IPS-20b (cell line): Measurements from ENCODE around the gene BMPR1A.
A peak's percentile ranks its signal among the peaks of the same experiment; 100 is the strongest.

Experiments
- H3K27ac ChIP-seq: one replicate; pipeline ENCODE4 v1.5.1; 2013; ENCODE audit warnings: low read length
- H3K27me3 ChIP-seq: 2 replicates; pipeline ENCODE4 v1.6.1; 2013; ENCODE audit warnings: mild to moderate bottlenecking, low read length, inconsistent platforms; ENCODE audit not compliant: insufficient read depth
- H3K36me3 ChIP-seq: 2 replicates; pipeline ENCODE4 v1.6.1; 2013; ENCODE audit warnings: low read depth, mild to moderate bottlenecking, inconsistent platforms, low read length, moderate library complexity; ENCODE audit not compliant: insufficient read depth
- H3K4me1 ChIP-seq: 2 replicates; pipeline ENCODE4 v1.6.1; 2013; ENCODE audit warnings: mild to moderate bottlenecking, control low read depth, inconsistent platforms, low read length, moderate library complexity; ENCODE audit not compliant: insufficient read depth
- H3K4me3 ChIP-seq: 2 replicates; pipeline ENCODE4 v1.5.1; 2013; ENCODE audit warnings: mild to moderate bottlenecking, low read length, inconsistent platforms
- H3K9ac ChIP-seq: 2 replicates; pipeline ENCODE4 v1.6.1; 2013; ENCODE audit warnings: low read depth, mild to moderate bottlenecking, inconsistent platforms, low read length, moderate library complexity
- H3K9me3 ChIP-seq: 2 replicates; pipeline ENCODE4 v1.6.1; 2013; ENCODE audit warnings: mild to moderate bottlenecking, low read depth, low read length, inconsistent platforms; ENCODE audit not compliant: insufficient read depth

The BMPR1A gene

DNA sequence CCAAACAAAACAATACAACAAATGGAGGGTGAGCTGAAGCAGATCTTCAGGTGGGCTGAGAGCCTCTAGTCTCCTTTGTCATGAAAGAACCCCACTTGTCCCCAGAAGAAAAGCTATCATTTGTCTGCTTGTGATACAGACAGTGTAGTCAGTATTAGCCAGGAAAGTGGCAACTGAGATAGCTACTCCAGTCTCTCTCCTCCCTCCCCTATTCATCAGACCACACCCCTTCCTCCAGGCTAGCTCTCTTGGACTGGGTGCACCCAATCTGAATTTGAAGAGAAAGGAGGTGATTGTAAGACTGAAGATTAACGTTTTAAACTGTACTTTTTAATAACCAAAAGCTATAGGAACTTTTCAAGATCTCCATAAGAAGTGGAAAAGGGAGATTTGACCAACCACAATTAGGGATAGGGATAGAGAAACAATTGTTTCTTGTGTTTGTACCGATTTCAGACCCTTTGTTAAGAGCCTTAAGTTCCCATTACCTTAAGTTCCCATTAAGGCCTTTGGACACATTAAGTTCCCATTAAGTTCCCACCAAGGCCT lies 14.1 kb downstream of the BMPR1A start:
- H3K4me3 ChIP-seq, result no peak overlapping the region

DNA sequence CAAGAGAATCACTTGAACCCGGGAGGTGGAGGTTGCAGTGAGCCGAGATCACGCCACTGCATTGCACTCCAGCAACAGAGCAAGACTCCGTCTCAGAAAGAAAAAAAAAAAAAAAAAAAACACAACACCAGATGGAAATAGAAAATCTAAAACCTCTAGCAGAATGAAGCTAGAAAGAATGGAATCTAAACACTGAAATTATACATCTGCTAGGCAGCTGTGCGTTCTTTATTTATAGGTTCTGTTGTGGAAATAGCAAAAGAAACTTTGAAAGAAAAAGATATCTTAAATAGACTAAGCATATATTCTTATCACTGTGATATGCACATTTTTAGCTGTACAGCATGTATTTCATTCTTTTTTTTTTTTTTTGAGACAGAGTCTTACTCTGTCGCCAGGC lies 17.1 kb downstream of the BMPR1A start:
- H3K4me1 ChIP-seq, result peaks cover 31% of the 10 kb centered on the region
- no peak overlapping the region for H3K27ac ChIP-seq
- H3K9ac ChIP-seq, result no peak overlapping the region
- no peaks in the 10 kb centered on the region for H3K9me3 ChIP-seq
- no peaks in the 10 kb centered on the region for H3K27me3 ChIP-seq
- H3K4me3 ChIP-seq, result no peak overlapping the region
- 0 out of 2 replicates have a peak, but pooled peaks cover 3% of the 10 kb centered on the region for H3K36me3 ChIP-seq

More for the DNA sequence above, 14.1 kb downstream of the BMPR1A start:
- peaks cover 40% of the 10 kb centered on the region for H3K4me1 ChIP-seq
- H3K27me3 ChIP-seq, result no peaks in the 10 kb centered on the region
- 0 out of 2 replicates have a peak overlapping the region, but pooled peaks have one; percentile 15 for H3K9ac ChIP-seq
- H3K36me3 ChIP-seq, result 0 out of 2 replicates have a peak, but pooled peaks cover 3% of the 10 kb centered on the region
- no peak overlapping the region for H3K27ac ChIP-seq
- H3K9me3 ChIP-seq, result no peaks in the 10 kb centered on the region

DNA sequence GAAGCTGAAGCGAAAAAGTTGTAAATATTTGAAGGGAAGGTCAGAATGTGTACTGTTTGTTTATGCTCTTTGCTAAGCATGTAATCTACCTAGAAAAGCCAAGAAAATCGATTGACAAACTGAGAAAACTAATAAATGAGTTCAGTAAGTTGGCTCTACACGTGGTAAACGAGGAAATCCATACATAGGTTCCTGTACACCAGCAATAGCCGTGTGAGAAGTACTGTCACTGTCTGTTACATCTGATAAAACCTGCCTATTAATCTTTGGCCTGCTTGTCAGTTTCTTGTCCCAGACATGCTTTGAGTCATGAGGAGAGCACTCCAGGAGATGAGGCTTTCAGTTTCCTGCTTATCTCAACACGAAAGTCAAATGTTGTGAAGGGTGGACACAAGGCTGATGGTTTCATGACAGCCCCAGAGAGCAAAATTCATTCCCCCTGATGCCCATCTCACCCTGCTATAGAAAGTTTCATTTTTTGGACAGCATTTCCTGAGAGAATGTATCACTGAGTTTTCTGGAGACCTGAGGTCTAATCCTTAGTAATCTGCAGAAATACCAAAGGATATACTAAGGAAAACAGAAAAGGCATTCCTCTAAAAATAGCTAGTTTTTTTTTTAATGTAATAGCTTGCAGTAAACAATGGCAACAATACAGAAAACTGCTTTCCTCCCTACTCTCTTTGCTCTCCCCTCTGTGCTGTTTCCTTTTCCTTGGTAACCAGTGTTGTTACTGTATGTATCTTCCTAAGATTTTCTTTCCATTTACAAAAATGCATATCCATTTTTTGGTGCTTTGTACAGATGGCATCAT lies 18.8 kb downstream of the BMPR1A start:
- Histone ChIP-seq H3K27ac (peak overlapping the region; percentile 17), H3K9me3 (no peaks in the 10 kb centered on the region), H3K4me1 (peaks cover 17% of the 10 kb centered on the region), H3K27me3 (no peaks in the 10 kb centered on the region), H3K36me3 (0 out of 2 replicates have a peak, but pooled peaks cover 9% of the 10 kb centered on the region), H3K9ac (no peak overlapping the region; the same call in 1 of the 2 replicates), H3K4me3 (no peak overlapping the region)

DNA sequence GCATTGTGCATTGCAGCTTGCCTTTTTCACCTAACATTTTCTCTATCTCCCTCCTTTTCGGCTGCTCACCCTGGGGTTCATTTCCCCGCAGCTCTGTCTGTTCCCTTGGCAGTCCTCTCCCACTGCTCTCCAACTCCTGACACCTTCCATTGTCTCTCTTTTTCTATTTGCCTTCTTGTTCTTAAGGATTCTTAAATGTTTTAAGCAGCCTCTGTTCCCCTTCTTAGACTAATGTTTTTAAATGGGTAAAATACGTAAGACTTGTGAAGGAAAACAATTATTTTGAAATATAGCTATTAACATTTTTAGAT lies 19.4 kb downstream of the BMPR1A start:
- no peak overlapping the region for H3K4me3 ChIP-seq
- H3K27ac ChIP-seq, result no peak overlapping the region
- no peaks in the 10 kb centered on the region for H3K9me3 ChIP-seq
- no peaks in the 10 kb centered on the region for H3K27me3 ChIP-seq
- H3K9ac ChIP-seq, result no peak overlapping the region; the same call in 1 of the 2 replicates
- peaks cover 12% of the 10 kb centered on the region for H3K4me1 ChIP-seq
- H3K36me3 ChIP-seq, result 0 out of 2 replicates have a peak, but pooled peaks cover 9% of the 10 kb centered on the region

DNA sequence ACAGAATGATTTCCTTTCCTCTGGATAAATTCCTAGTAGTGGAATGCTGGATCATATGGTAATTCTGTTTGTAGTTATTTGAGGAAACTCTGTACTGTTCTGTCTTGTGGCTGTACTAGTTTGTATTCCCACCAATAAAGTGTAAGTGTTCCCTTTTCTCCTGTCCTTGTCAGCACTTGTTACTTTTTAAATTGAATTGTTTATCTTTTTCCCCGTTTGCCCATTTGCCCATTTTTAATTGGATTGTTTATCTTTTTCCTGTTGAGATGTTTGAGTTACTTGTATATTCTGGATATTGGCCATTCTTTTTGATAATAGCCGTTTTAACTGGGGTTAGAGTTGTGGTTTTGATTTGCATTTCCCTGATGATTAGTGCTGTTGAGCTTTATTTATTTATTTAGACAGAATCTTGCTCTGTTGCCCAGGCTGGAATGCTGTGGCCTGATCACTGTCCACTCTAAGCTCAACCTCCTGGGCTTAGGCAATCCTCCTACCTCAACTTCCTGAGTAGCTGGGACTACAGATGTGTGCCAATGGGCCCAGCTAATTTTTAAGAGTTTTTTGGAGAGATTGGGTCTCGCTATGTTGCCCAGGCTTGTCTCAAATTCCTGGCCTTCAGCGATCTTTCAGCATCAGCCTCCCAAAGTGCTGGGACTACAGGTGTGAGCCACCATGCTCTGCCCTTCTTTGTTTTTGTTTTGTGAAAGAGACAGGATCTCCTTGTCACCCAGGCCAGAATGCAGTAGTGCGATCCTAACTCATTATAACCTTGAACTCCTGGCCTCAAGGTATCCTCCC lies 23.0 kb downstream of the BMPR1A start:
- Histone ChIP-seq H3K9me3 (no peaks in the 10 kb centered on the region), H3K4me3 (no peak overlapping the region), H3K36me3 (0 out of 2 replicates have a peak, but pooled peaks cover 7% of the 10 kb centered on the region), H3K9ac (no peak overlapping the region), H3K27ac (no peak overlapping the region), H3K27me3 (no peaks in the 10 kb centered on the region), H3K4me1 (peaks cover 19% of the 10 kb centered on the region)

DNA sequence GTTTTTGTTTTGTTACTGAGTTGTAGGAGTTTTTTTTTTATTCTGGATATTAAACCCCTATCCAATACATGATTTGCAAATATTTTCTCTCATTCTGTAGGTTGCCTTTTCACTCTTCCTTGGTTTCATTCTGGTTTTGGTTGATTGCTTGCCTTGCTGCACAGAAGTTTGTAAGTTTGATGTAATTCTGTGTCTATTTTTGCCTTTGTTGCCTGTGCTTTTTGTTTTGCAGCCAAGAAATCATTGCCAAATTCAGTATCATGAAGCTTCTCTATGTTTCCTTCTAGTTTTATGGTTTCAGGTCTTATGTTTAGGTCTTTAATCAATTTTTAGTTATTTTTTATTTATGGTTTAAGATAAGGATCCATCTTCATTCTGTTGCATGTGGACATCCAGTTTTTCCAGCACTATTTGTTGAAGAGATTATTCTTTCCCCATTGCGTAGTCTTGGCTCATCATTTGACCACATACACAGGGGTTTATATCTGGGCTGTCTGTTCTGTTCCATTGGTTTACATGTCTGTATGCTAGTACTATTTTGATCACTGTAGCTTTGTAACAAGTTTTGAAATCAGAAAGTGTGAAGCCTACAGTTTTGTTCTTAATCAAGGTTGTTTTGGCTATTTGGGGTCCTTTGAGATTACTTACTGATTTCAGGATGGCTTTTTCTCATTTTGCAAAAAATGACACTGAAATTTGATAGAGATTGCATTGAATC lies 26.4 kb downstream of the BMPR1A start:
- Histone ChIP-seq H3K9me3 (no peaks in the 10 kb centered on the region), H3K4me1 (peaks cover 32% of the 10 kb centered on the region), H3K9ac (no peak overlapping the region)

DNA sequence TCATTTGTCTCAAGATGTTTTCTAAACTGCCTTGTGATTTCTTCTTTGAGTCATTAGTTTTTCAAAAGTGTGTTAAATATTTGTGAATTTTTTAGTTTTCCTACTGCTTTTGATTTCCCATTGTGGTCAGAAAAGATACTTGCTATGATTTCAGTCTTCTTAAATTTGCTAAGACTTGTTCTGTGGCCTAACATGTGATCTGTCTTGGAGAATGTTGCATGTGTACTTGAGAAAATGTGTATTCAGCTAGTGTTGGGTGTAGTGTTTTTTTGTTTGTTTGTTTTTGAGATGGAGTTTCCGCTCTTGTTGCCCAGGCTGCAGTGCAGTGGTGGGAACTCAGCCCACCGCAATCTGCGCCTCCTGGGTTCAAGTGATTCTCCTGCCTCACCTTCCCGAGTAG lies 28.6 kb downstream of the BMPR1A start:
- Histone ChIP-seq H3K27me3 (no peaks in the 10 kb centered on the region), H3K9ac (peak overlapping the region; percentile 33; the same call in 1 of the 2 replicates), H3K4me3 (no peak overlapping the region), H3K4me1 (peaks cover 32% of the 10 kb centered on the region), H3K27ac (peak overlapping the region; percentile 38), H3K36me3 (no peaks in the 10 kb centered on the region; the same call in 1 of the 2 replicates), H3K9me3 (no peaks in the 10 kb centered on the region)

More for the DNA sequence above, 26.4 kb downstream of the BMPR1A start:
- Histone ChIP-seq H3K4me3 (no peak overlapping the region), H3K27me3 (no peaks in the 10 kb centered on the region), H3K36me3 (peaks cover 6% of the 10 kb centered on the region; the same call in 1 of the 2 replicates), H3K27ac (no peak overlapping the region)

DNA sequence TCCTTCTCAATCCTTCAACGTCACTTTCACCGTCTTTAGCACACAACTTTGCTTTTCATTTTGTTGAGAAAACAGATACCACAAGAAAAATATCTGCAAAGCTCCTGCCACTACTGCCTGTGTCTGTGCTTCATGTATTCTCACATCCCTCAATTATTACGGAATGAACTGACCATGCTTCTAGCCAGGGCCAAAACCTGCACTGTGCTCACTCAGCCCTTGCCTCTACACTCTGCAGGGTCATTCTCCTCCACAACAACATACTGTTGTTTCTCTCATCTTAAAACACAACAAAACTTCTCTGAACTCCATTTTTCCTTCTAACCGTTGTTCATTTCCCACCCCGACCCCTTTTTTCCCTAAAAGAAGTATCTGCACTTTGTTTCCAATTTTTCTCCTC lies 29.5 kb downstream of the BMPR1A start:
- Histone ChIP-seq H3K36me3 (no peaks in the 10 kb centered on the region; the same call in 1 of the 2 replicates), H3K4me1 (peaks cover 32% of the 10 kb centered on the region), H3K9me3 (no peaks in the 10 kb centered on the region), H3K4me3 (peak overlapping the region; percentile 20; the same call in 1 of the 2 replicates), H3K27me3 (no peaks in the 10 kb centered on the region), H3K9ac (peak overlapping the region; percentile 56; the same call in 1 of the 2 replicates), H3K27ac (no peak overlapping the region)

DNA sequence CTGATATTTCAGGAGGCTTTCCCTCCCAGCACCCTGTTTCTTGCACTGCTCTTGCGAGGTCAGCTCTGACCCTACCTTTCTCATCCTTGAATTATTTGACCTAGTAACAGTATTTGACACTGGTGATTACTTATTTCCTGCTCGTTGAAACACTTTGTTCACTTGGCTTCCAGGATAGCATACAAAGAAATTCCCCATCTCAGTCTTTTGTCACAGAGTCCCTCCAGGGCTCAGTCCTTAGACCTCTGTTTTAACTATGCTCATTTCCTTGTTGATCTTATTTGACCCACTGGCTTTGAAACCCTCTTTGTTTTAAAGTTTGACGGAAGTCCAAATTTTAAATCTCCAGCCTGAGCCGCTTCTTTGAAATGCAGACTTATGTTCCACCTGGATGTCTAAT lies 29.9 kb downstream of the BMPR1A start:
- H3K9me3 ChIP-seq, result no peaks in the 10 kb centered on the region
- no peaks in the 10 kb centered on the region; the same call in 1 of the 2 replicates for H3K36me3 ChIP-seq
- H3K9ac ChIP-seq, result peak overlapping the region; percentile 56; the same call in 1 of the 2 replicates
- no peak overlapping the region for H3K27ac ChIP-seq
- peaks cover 32% of the 10 kb centered on the region for H3K4me1 ChIP-seq
- no peaks in the 10 kb centered on the region for H3K27me3 ChIP-seq
- peak overlapping the region; percentile 20; the same call in 1 of the 2 replicates for H3K4me3 ChIP-seq

DNA sequence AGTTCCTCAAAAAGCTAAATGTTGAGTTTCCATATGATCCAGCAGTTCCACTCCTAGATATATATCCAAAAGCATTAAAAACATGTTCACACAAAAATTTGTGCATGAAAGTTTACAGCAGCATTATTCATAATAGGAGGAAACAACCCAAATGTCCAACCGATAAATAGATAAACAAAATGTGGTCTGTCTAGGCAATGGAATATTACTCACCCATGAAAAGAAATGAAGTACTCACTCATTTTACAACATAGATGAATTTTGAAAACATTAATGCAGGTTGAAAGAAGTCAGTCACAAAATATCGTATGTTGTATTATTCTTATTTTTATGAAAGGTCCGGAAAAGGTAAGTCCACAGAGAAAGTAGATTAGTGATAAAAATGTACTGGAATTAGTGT lies 34.0 kb downstream of the BMPR1A start:
- Histone ChIP-seq H3K9me3 (no peaks in the 10 kb centered on the region), H3K4me1 (peaks cover 24% of the 10 kb centered on the region), H3K36me3 (peaks cover 8% of the 10 kb centered on the region), H3K27ac (no peak overlapping the region), H3K27me3 (no peaks in the 10 kb centered on the region), H3K9ac (no peak overlapping the region), H3K4me3 (no peak overlapping the region)
